ENCODE results near the gene TBC1D22A.

The TBC1D22A gene

GRCh38 chr22:47152938-47153337 lies 390.5 kb downstream of the TBC1D22A start:
- no peak overlapping the region for H2AFZ ChIP-seq (ENCODE audit: low read depth, low read length)
- H3K9ac ChIP-seq (ENCODE audit: low read length), result no peak overlapping the region
- H3K79me2 ChIP-seq (ENCODE audit: low read length), result no peaks in the 10 kb centered on the region
- no peaks in the 10 kb centered on the region for H3K27me3 ChIP-seq (ENCODE audit: low read depth, low read length)
- H3K4me1 ChIP-seq (ENCODE audit: low read length), result no peaks in the 10 kb centered on the region
- H3K9me3 ChIP-seq (ENCODE audit: insufficient read depth, low read length), result no peaks in the 10 kb centered on the region
- H3K36me3 ChIP-seq (replicated peaks; ENCODE audit: low read depth, low read length), result peaks cover 3% of the 10 kb centered on the region
- H3K27ac ChIP-seq (ENCODE audit: low read length), result no peak overlapping the region
- no peak overlapping the region for H3K4me3 ChIP-seq (ENCODE audit: low read length)
- H3K4me2 ChIP-seq (ENCODE audit: low read length), result no peak overlapping the region
- H4K20me1 ChIP-seq (ENCODE audit: insufficient read depth, low read length), result peaks cover 95% of the 10 kb centered on the region
- TF ChIP-seq CTCF (IDR thresholded peaks at IDR 0.05; ENCODE audit: low read depth, low read length) (no peak), EZH2phosphoT487 (IDR thresholded peaks at IDR 0.05; ENCODE audit: low read depth) (no peak)

GRCh38 chr22:47153854-47154525 lies 391.5 kb downstream of the TBC1D22A start:
- TF ChIP-seq CTCF (IDR thresholded peaks at IDR 0.05; ENCODE audit: low read depth, low read length) (no peak), EZH2phosphoT487 (IDR thresholded peaks at IDR 0.05; ENCODE audit: low read depth) (no peak)
- Histone ChIP-seq H3K79me2 (ENCODE audit: low read length) (no peaks in the 10 kb centered on the region), H4K20me1 (ENCODE audit: insufficient read depth, low read length) (peaks cover 94% of the 10 kb centered on the region), H3K4me3 (ENCODE audit: low read length) (no peak overlapping the region), H3K4me1 (ENCODE audit: low read length) (no peaks in the 10 kb centered on the region), H2AFZ (ENCODE audit: low read depth, low read length) (no peak overlapping the region), H3K36me3 (replicated peaks; ENCODE audit: low read depth, low read length) (peaks cover 8% of the 10 kb centered on the region), H3K27ac (ENCODE audit: low read length) (no peak overlapping the region), H3K27me3 (ENCODE audit: low read depth, low read length) (no peaks in the 10 kb centered on the region), H3K9ac (ENCODE audit: low read length) (no peak overlapping the region), H3K4me2 (ENCODE audit: low read length) (no peak overlapping the region), H3K9me3 (ENCODE audit: insufficient read depth, low read length) (no peaks in the 10 kb centered on the region)

GRCh38 chr22:47154621-47155081 lies 392.2 kb downstream of the TBC1D22A start:
- no peak overlapping the region for H3K27ac ChIP-seq (ENCODE audit: low read length)
- no peak overlapping the region for H2AFZ ChIP-seq (ENCODE audit: low read depth, low read length)
- no peaks in the 10 kb centered on the region for H3K79me2 ChIP-seq (ENCODE audit: low read length)
- peaks cover 15% of the 10 kb centered on the region for H3K36me3 ChIP-seq (replicated peaks; ENCODE audit: low read depth, low read length)
- H3K27me3 ChIP-seq (ENCODE audit: low read depth, low read length), result no peaks in the 10 kb centered on the region
- no peaks in the 10 kb centered on the region for H3K4me1 ChIP-seq (ENCODE audit: low read length)
- H3K9ac ChIP-seq (ENCODE audit: low read length), result no peak overlapping the region
- TF ChIP-seq CTCF (IDR thresholded peaks at IDR 0.05; ENCODE audit: low read depth, low read length), result no peak
- TF ChIP-seq EZH2phosphoT487 (IDR thresholded peaks at IDR 0.05; ENCODE audit: low read depth), result no peak
- H3K4me2 ChIP-seq (ENCODE audit: low read length), result no peak overlapping the region
- H3K9me3 ChIP-seq (ENCODE audit: insufficient read depth, low read length), result no peaks in the 10 kb centered on the region
- H4K20me1 ChIP-seq (ENCODE audit: insufficient read depth, low read length), result peaks cover 94% of the 10 kb centered on the region
- no peak overlapping the region for H3K4me3 ChIP-seq (ENCODE audit: low read length)

- Histone ChIP-seq H3K4me1 (ENCODE audit: low read length) (no peaks in the 10 kb centered on the region), H3K9me3 (ENCODE audit: insufficient read depth, low read length) (no peaks in the 10 kb centered on the region), H3K27me3 (ENCODE audit: low read depth, low read length) (no peaks in the 10 kb centered on the region), H3K4me3 (ENCODE audit: low read length) (no peak overlapping the region), H3K4me2 (ENCODE audit: low read length) (no peak overlapping the region), H4K20me1 (ENCODE audit: insufficient read depth, low read length) (peaks cover 91% of the 10 kb centered on the region), H3K9ac (ENCODE audit: low read length) (no peak overlapping the region), H3K27ac (ENCODE audit: low read length) (no peak overlapping the region), H2AFZ (ENCODE audit: low read depth, low read length) (no peak overlapping the region), H3K36me3 (replicated peaks; ENCODE audit: low read depth, low read length) (peaks cover 16% of the 10 kb centered on the region), H3K79me2 (ENCODE audit: low read length) (no peaks in the 10 kb centered on the region)
- TF ChIP-seq CTCF (IDR thresholded peaks at IDR 0.05; ENCODE audit: low read depth, low read length) (no peak), EZH2phosphoT487 (IDR thresholded peaks at IDR 0.05; ENCODE audit: low read depth) (no peak)
Observed at GRCh38 chr22:47155131-47155885, 392.9 kb downstream of the TBC1D22A start.

Data from OCI-LY3 (cell line).